K562 (cell line): Measurements from ENCODE around the gene ARHGAP12.

Experiments
- BHLHE40 ChIP-seq: IDR thresholded peaks from 2 replicates; pipeline ENCODE4 v1.6.1; 2011; ENCODE audit warnings: low read length, improper control_type of control experiment
- BMI1 ChIP-seq: fragments of 150-350 bp; IDR thresholded peaks from 2 replicates; pipeline ENCODE4 v1.6.1; 2014; ENCODE audit warnings: low read length
- CTCF ChIP-seq, 3 experiments: IDR thresholded peaks in 2 of 3; conservative IDR thresholded peaks in 1 of 3; 2 replicates each; pipeline ENCODE4 v1.5.1; 2011 to 2012; ENCODE audit warnings: low read length in 3 of 3, mild to moderate bottlenecking in 3 of 3, control low read depth in 2 of 3, improper control_type of control experiment in 1 of 3, inconsistent platforms in 1 of 3, low read depth in 1 of 3, mixed read lengths in 1 of 3, moderate library complexity in 1 of 3; ENCODE audit not compliant: insufficient read depth in 2 of 3
- EZH2 ChIP-seq: IDR thresholded peaks from 2 replicates; pipeline ENCODE4 v1.6.1; 2012; ENCODE audit warnings: low read depth, mild to moderate bottlenecking, inconsistent platforms, low read length, borderline replicate concordance
- HNRNPLL ChIP-seq: fragments of 200-400 bp; formaldehyde crosslinking; IDR thresholded peaks from 2 replicates; pipeline ENCODE4 v1.6.1; 2017; ENCODE audit warnings: low read length, low read depth, mild to moderate bottlenecking; ENCODE audit not compliant: poor library complexity, severe bottlenecking
- NR2C2 ChIP-seq, 2 experiments: fragments of 200-800 bp in 1 of 2; sonication (Bioruptor generic) in 1 of 2; sonication (generic) in 1 of 2; formaldehyde crosslinking in 1 of 2; IDR thresholded peaks; 2 replicates each; pipeline versions ENCODE4 v1.6.1 to v1.8.0; 2016 to 2022; ENCODE audit warnings: mild to moderate bottlenecking in 1 of 2, missing compliant biosample characterization in 1 of 2, missing genetic modification characterization in 1 of 2, missing genetic modification reagents in 1 of 2
- NR3C1 ChIP-seq: sonication (generic); formaldehyde crosslinking; IDR thresholded peaks from 2 replicates; pipeline ENCODE4 v1.8.1; 2022; ENCODE audit warnings: missing genetic modification reagents
- OTX1 ChIP-seq: fragments of 450-650 bp; formaldehyde crosslinking; IDR thresholded peaks from 2 replicates; pipeline ENCODE4 v1.4.0; 2022; ENCODE audit warnings: mild to moderate bottlenecking
- SRF ChIP-seq, 2 experiments: fragments of 250-450, 450-650 bp in 1 of 2; sonication (Bioruptor Pico) in 1 of 2; sonication (generic) in 1 of 2; formaldehyde crosslinking; IDR thresholded peaks; 2 replicates each; pipeline versions ENCODE4 v1.5.0 to v1.5.1; 2020 to 2022; ENCODE audit warnings: mild to moderate bottlenecking in 1 of 2, missing genetic modification reagents in 1 of 2
- ZNF121 ChIP-seq: sonication (generic); formaldehyde crosslinking; conservative IDR thresholded peaks from 2 replicates; pipeline ENCODE4 v1.8.0; 2022; ENCODE audit warnings: missing genetic modification reagents
- ZNF274 ChIP-seq: IDR thresholded peaks from 2 replicates; pipeline ENCODE4 v1.6.1; 2011; ENCODE audit warnings: low read depth, mild to moderate bottlenecking, low read length, moderate library complexity, borderline replicate concordance
- ZNF644 ChIP-seq: fragments of 200-800 bp; sonication (Bioruptor generic); IDR thresholded peaks from 2 replicates; pipeline ENCODE4 v1.6.1; 2016; ENCODE audit warnings: low read depth, missing genetic modification characterization, missing compliant biosample characterization
- TF ChIP-seq, protein P1 (sequence below): fragments of 450-650 bp; IDR thresholded peaks from 2 replicates; pipeline ENCODE4 v1.6.1; 2016
- TF ChIP-seq, protein P2 (sequence below): sonication (generic); formaldehyde crosslinking; IDR thresholded peaks from 2 replicates; pipeline ENCODE4 v1.8.0; 2022; ENCODE audit warnings: mild to moderate bottlenecking, missing genetic modification reagents

- TF ChIP-seq HNRNPLL (no peak), NR3C1 (CRISPR knock-in tag) (no peak), BMI1 (no peak), ZNF644 (no peak), ZNF274 (no peak), CTCF (IDR thresholded peaks at IDR 0.05 in 2 of 3, conservative IDR thresholded peaks at IDR 0.05 in 1 of 3; ENCODE audit: insufficient read depth in 2 of 3, low read depth in 1 of 3, low read length in 3 of 3) (no peak), SRF (CRISPR knock-in tag; IDR thresholded peaks at IDR 0.05) (no peak), ZNF121 (no peak), NR2C2 (CRISPR knock-in tag; IDR thresholded peaks at IDR 0.05) (no peak), NR2C2 (tag; IDR thresholded peaks at IDR 0.05) (no peak), BHLHE40 (no peak), EZH2 (no peak), OTX1 (CRISPR knock-in tag) (no peak)
- TF ChIP-seq, protein P1, sequence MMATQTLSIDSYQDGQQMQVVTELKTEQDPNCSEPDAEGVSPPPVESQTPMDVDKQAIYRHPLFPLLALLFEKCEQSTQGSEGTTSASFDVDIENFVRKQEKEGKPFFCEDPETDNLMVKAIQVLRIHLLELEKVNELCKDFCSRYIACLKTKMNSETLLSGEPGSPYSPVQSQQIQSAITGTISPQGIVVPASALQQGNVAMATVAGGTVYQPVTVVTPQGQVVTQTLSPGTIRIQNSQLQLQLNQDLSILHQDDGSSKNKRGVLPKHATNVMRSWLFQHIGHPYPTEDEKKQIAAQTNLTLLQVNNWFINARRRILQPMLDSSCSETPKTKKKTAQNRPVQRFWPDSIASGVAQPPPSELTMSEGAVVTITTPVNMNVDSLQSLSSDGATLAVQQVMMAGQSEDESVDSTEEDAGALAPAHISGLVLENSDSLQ, result no peak
- TF ChIP-seq, protein P2, sequence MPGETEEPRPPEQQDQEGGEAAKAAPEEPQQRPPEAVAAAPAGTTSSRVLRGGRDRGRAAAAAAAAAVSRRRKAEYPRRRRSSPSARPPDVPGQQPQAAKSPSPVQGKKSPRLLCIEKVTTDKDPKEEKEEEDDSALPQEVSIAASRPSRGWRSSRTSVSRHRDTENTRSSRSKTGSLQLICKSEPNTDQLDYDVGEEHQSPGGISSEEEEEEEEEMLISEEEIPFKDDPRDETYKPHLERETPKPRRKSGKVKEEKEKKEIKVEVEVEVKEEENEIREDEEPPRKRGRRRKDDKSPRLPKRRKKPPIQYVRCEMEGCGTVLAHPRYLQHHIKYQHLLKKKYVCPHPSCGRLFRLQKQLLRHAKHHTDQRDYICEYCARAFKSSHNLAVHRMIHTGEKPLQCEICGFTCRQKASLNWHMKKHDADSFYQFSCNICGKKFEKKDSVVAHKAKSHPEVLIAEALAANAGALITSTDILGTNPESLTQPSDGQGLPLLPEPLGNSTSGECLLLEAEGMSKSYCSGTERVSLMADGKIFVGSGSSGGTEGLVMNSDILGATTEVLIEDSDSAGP (CRISPR knock-in tag), result no peak
Measured at GRCh38 chr10:31833753-31834152, 94.9 kb downstream of the ARHGAP12 start.
